ENCODE data around the gene PTPN9.

GRCh38 chr15:75456710-75457109, 122.4 kb downstream of the PTPN9 start:
- TF ChIP-seq CTCF (IDR thresholded peaks at IDR 0.05; ENCODE audit: low read depth, low read length) (no peak), EZH2phosphoT487 (IDR thresholded peaks at IDR 0.05; ENCODE audit: low read depth) (no peak)

Measured in OCI-LY3 (cell line).